HL-60 (cell line): Measurements from ENCODE around the gene BCAR3.

Source experiments
- DNase-seq, 2 experiments: peaks; one replicate each; pipeline ENCODE4 v3.0.0-alpha.2; 2010 to 2020; ENCODE audit warnings: low read depth in 1 of 2, low spot score in 1 of 2
- H3K27ac ChIP-seq: fragments of 250-450 bp; sonication (Bioruptor Pico); replicated peaks from 2 replicates; pipeline ENCODE4 v1.5.1; 2020; ENCODE audit warnings: mild to moderate bottlenecking, moderate library complexity
- H3K27me3 ChIP-seq: fragments of 250-450 bp; sonication (Bioruptor Pico); 2 replicates; pipeline ENCODE4 v1.5.1; 2021; ENCODE audit warnings: mild to moderate bottlenecking, moderate library complexity; ENCODE audit not compliant: insufficient read depth, poor library complexity, severe bottlenecking
- H3K4me3 ChIP-seq: replicated peaks from 2 replicates; pipeline ENCODE4 v1.5.1; 2011; ENCODE audit warnings: mild to moderate bottlenecking, control low read depth, low read length; ENCODE audit not compliant: insufficient read depth
- CTCF ChIP-seq: IDR thresholded peaks from one replicate; pipeline ENCODE4 v1.5.1; 2011; ENCODE audit warnings: low read length, control low read depth, inconsistent platforms; ENCODE audit not compliant: insufficient read depth
- GABPA ChIP-seq: IDR thresholded peaks from 2 replicates; pipeline ENCODE4 v1.6.1; 2012; ENCODE audit warnings: low read depth
- POLR2AphosphoS5 ChIP-seq: IDR thresholded peaks from 2 replicates; pipeline ENCODE4 v1.6.1; 2012; ENCODE audit warnings: low read depth
- SPI1 ChIP-seq: IDR thresholded peaks from 2 replicates; pipeline ENCODE4 v1.6.1; 2012; ENCODE audit warnings: low read depth, mild to moderate bottlenecking, borderline replicate concordance
- TF ChIP-seq, protein P1 (sequence below): IDR thresholded peaks from 2 replicates; pipeline ENCODE4 v1.6.1; 2012; ENCODE audit warnings: low read depth; ENCODE audit not compliant: insufficient replicate concordance

BCAR3 gene

GRCh38 chr1:93588206-93588605, 93.4 kb downstream of the BCAR3 start:
- Histone ChIP-seq H3K4me3 (no peak overlapping the region), H3K27me3 (no peaks in the 10 kb centered on the region), H3K27ac (no peak overlapping the region)
- TF ChIP-seq, protein P1, sequence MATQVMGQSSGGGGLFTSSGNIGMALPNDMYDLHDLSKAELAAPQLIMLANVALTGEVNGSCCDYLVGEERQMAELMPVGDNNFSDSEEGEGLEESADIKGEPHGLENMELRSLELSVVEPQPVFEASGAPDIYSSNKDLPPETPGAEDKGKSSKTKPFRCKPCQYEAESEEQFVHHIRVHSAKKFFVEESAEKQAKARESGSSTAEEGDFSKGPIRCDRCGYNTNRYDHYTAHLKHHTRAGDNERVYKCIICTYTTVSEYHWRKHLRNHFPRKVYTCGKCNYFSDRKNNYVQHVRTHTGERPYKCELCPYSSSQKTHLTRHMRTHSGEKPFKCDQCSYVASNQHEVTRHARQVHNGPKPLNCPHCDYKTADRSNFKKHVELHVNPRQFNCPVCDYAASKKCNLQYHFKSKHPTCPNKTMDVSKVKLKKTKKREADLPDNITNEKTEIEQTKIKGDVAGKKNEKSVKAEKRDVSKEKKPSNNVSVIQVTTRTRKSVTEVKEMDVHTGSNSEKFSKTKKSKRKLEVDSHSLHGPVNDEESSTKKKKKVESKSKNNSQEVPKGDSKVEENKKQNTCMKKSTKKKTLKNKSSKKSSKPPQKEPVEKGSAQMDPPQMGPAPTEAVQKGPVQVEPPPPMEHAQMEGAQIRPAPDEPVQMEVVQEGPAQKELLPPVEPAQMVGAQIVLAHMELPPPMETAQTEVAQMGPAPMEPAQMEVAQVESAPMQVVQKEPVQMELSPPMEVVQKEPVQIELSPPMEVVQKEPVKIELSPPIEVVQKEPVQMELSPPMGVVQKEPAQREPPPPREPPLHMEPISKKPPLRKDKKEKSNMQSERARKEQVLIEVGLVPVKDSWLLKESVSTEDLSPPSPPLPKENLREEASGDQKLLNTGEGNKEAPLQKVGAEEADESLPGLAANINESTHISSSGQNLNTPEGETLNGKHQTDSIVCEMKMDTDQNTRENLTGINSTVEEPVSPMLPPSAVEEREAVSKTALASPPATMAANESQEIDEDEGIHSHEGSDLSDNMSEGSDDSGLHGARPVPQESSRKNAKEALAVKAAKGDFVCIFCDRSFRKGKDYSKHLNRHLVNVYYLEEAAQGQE = no peak
- no peak for TF ChIP-seq CTCF
- no peak for TF ChIP-seq GABPA
- TF ChIP-seq SPI1 = no peak
- no peak for TF ChIP-seq POLR2AphosphoS5
- DNase-seq = no peak

- Histone ChIP-seq H3K27me3 (no peaks in the 10 kb centered on the region), H3K27ac (no peak overlapping the region), H3K4me3 (no peak overlapping the region)
- DNase-seq = no peak
- TF ChIP-seq SPI1 (no peak), POLR2AphosphoS5 (no peak), CTCF (no peak), GABPA (no peak)
- TF ChIP-seq, protein P1 = no peak
Observed at GRCh38 chr1:93587354-93587753, 94.3 kb downstream of the BCAR3 start.

- no peaks in the 10 kb centered on the region for H3K27me3 ChIP-seq
- no peak overlapping the region for H3K27ac ChIP-seq
- DNase-seq = no peak
- H3K4me3 ChIP-seq = no peak overlapping the region
- TF ChIP-seq SPI1 = no peak
- no peak for TF ChIP-seq GABPA
- TF ChIP-seq, protein P1 = no peak
- TF ChIP-seq CTCF = no peak
- TF ChIP-seq POLR2AphosphoS5 = no peak
Observed at GRCh38 chr1:93585059-93585966, 96.3 kb downstream of the BCAR3 start.
